Measurements from ENCODE around the gene NCKAP5.

The NCKAP5 gene

DNA sequence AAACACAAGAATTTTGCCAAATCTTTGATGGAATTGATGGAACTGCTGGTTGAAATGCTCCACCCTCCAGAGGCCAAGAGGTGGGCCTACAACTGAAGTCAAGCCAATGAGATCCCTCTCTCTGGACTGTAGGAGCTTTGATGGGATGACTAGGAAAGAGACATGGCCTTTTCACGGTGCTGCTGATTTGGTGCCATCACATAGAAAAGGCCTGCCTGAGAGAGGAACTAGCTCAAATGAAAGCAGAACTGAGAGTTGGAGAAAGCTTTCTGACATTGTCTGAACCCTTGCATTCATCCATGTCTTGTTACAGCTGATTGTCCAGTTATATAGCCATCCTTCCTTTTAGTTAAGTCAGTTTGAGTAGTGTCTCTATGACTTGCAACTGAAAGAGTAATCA, 614.5 kb downstream of the NCKAP5 start:
- H3K4me1 ChIP-seq (ENCODE audit: control insufficient read depth in 1 of 2, insufficient read depth in 1 of 2, low read depth in 1 of 2, low read length in 1 of 2), result no peaks in the 10 kb centered on the region
- TF ChIP-seq, protein P1, sequence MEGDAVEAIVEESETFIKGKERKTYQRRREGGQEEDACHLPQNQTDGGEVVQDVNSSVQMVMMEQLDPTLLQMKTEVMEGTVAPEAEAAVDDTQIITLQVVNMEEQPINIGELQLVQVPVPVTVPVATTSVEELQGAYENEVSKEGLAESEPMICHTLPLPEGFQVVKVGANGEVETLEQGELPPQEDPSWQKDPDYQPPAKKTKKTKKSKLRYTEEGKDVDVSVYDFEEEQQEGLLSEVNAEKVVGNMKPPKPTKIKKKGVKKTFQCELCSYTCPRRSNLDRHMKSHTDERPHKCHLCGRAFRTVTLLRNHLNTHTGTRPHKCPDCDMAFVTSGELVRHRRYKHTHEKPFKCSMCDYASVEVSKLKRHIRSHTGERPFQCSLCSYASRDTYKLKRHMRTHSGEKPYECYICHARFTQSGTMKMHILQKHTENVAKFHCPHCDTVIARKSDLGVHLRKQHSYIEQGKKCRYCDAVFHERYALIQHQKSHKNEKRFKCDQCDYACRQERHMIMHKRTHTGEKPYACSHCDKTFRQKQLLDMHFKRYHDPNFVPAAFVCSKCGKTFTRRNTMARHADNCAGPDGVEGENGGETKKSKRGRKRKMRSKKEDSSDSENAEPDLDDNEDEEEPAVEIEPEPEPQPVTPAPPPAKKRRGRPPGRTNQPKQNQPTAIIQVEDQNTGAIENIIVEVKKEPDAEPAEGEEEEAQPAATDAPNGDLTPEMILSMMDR (IDR thresholded peaks at IDR 0.05), result no peak
- no peaks in the 10 kb centered on the region for H3K36me3 ChIP-seq

DNA sequence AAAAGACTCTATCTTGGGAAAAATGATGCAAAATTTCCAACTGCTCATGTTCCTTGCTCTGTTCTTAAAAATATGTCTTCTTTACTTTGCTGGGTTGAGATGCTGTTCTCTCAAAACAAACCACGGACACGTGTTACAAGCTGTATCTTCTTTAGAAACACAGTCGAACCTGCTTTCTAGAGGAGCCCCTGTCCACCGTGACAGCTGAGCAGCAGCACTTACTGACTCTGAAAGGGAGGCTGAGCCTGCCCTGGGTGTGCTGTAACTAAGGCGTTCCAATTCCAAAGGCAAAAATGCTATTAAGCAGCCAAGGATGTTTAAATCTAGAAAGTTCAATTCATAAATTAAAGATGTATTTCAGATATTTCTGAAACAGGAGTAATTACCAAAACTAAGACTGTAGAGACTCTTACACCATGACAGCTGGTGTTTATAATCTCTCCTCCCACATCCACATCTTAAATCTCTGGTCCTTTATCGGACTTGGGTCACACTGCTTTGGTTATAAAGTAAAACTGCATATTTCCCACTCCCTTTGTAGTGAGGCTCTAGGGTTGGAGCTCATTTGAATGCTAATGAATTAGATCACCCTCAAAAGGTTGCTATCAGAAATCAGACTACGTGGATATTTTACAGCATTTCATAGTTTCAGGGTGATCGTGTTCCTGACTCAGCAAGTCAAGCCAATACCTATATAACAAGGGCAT, 617.1 kb downstream of the NCKAP5 start:
- TF ChIP-seq, protein P1 (IDR thresholded peaks at IDR 0.05), result no peak
- H3K27me3 ChIP-seq, result no peaks in the 10 kb centered on the region
- no peaks in the 10 kb centered on the region for H3K4me1 ChIP-seq (ENCODE audit: control insufficient read depth in 1 of 2, insufficient read depth in 1 of 2, low read depth in 1 of 2, low read length in 1 of 2)
- no peak overlapping the region for H3K4me3 ChIP-seq (ENCODE audit: low read depth in 1 of 2, low read length in 1 of 2)
- H3K27ac ChIP-seq, result no peak overlapping the region
- no peaks in the 10 kb centered on the region for H3K36me3 ChIP-seq
- H3K9me3 ChIP-seq, result no peaks in the 10 kb centered on the region

More for the DNA sequence above, 614.5 kb downstream of the NCKAP5 start:
- Histone ChIP-seq H3K4me3 (ENCODE audit: low read depth in 1 of 2, low read length in 1 of 2) (no peak overlapping the region), H3K27me3 (no peaks in the 10 kb centered on the region), H3K9me3 (no peaks in the 10 kb centered on the region), H3K27ac (no peak overlapping the region)

DNA sequence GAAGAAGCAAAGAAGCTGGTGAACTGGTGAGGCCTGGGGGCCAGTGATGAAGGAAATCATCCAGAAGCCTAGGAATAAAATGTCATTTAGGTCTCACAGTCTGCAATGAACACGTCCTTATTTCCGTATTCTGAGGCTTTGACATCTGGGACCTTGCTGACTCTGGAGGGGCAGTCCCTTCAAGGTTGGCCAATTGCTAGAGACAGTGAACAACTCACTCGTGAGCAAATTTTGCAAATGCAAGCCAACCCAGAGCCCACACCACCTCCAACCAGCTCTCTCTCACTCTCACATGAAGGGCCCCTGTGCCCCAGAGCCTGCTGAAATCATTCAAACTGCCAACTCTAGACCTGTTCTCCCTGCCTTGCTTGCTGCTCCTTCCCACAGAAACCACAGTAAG, 619.2 kb downstream of the NCKAP5 start:
- H3K4me3 ChIP-seq (ENCODE audit: low read depth in 1 of 2, low read length in 1 of 2), result no peak overlapping the region
- TF ChIP-seq, protein P1 (IDR thresholded peaks at IDR 0.05), result no peak
- no peaks in the 10 kb centered on the region for H3K27me3 ChIP-seq
- no peaks in the 10 kb centered on the region for H3K4me1 ChIP-seq (ENCODE audit: control insufficient read depth in 1 of 2, insufficient read depth in 1 of 2, low read depth in 1 of 2, low read length in 1 of 2)
- no peaks in the 10 kb centered on the region for H3K36me3 ChIP-seq
- no peak overlapping the region for H3K27ac ChIP-seq
- no peaks in the 10 kb centered on the region for H3K9me3 ChIP-seq

DNA sequence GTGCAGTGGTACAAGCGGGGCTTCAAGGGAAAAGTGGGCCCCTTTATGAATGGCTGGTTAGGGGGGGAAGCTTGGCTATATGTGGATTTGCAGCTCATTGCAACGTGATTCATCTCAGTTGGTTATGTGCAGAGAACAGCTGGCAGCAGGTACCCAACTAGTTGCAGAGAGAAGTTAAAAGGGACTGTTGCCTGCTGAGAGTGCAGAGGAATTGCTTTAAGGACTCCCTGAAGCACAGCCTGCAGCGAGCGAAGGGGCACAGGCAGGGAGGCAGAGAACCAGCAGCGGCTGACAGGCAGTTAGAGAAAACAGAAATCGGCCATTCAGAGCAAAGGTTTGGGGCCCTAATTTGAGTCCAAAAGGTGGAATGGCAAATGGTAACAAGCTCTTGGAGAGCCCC, 620.1 kb downstream of the NCKAP5 start:
- Histone ChIP-seq H3K9me3 (no peaks in the 10 kb centered on the region), H3K27ac (no peak overlapping the region), H3K36me3 (no peaks in the 10 kb centered on the region), H3K27me3 (no peaks in the 10 kb centered on the region), H3K4me1 (ENCODE audit: control insufficient read depth in 1 of 2, insufficient read depth in 1 of 2, low read depth in 1 of 2, low read length in 1 of 2) (no peaks in the 10 kb centered on the region), H3K4me3 (ENCODE audit: low read depth in 1 of 2, low read length in 1 of 2) (no peak overlapping the region)
- TF ChIP-seq, protein P1 (IDR thresholded peaks at IDR 0.05), result no peak

DNA sequence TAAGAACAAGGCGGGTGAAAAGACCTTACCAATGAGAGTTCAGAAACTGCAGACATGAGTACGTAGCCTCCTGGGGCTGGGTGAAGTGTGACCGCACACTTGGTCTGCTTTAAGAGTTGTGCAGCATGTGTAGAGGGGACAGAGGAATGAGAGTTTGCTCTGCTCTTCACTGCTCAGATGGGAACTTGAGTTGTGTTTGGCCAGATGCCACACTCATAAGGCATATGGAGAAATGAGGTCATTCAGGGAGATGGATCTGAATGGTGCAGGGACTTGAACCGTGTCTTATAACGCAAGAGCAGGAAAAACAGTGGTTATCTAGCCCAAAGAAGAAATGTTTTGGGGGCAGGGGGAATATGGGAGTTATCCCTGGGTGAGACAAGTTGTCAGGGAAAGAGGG, 624.4 kb downstream of the NCKAP5 start:
- Histone ChIP-seq H3K9me3 (no peaks in the 10 kb centered on the region), H3K36me3 (no peaks in the 10 kb centered on the region), H3K27me3 (no peaks in the 10 kb centered on the region), H3K4me3 (ENCODE audit: low read depth in 1 of 2, low read length in 1 of 2) (no peak overlapping the region), H3K4me1 (ENCODE audit: control insufficient read depth in 1 of 2, insufficient read depth in 1 of 2, low read depth in 1 of 2, low read length in 1 of 2) (no peaks in the 10 kb centered on the region), H3K27ac (no peak overlapping the region)
- TF ChIP-seq, protein P1 (IDR thresholded peaks at IDR 0.05), result no peak
